IPS DF 19.7 (cell line): Measurements from ENCODE around the gene NANOS2.

Experiments
- DNase-seq: peaks from one replicate; pipeline ENCODE4 v3.0.0-alpha.2; 2013; ENCODE audit warnings: low read depth, low spot score

Gene NANOS2

DNA sequence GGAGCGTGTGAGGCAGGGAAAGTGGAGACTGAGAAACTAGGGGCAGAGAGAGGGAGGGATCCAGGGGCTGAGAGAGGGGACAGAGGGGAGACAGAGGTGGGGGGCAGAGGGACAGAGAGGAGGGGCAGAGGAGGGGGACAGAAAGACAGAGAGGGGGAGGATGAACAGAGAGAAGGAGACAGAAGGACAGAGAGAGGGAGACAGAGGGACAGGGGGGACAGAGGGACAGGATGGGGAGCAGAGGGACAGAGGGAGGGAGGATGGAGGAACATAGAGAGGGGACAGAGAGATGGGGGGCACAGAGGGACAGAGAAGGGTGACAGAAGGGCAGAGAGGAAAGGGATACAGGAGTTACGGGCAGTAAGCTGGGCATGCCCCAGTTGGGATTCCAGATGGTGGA is 14.7 kb upstream of the NANOS2 start:
- no peak for DNase-seq

DNA sequence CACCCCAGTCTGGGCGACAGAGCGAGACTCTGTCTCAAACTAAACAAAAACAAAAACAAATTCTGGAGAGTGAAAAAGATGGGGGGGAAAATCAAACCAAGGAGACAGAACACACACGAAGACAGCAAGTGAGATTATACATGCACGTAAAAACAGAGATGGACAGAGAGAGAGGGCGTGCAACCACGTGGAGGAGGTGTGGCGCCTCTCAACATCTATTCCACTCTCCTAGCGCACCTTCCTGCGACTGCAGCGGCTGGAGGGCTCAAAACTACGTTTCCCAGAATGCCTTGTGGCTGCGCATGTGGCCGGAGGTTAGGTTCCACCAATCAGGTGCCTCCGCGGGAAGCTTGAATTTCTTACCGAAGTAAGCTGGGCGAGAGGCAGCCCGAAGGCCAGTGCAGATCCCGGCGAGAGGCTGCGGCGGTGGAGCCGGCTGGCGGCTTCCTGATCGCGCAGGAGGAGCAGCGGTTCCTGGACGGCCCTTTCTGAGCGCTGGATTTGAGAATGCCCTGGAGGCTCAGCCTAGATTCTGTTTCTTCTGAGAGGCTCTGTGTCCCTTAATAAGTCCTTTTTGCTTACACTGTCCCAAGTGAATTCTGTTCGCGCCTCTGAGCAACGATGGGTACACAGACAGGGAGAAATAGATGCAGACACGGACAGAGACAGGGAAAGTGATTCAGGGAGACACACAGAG is 13.1 kb upstream of the NANOS2 start:
- peak; percentile 96 for DNase-seq

DNA sequence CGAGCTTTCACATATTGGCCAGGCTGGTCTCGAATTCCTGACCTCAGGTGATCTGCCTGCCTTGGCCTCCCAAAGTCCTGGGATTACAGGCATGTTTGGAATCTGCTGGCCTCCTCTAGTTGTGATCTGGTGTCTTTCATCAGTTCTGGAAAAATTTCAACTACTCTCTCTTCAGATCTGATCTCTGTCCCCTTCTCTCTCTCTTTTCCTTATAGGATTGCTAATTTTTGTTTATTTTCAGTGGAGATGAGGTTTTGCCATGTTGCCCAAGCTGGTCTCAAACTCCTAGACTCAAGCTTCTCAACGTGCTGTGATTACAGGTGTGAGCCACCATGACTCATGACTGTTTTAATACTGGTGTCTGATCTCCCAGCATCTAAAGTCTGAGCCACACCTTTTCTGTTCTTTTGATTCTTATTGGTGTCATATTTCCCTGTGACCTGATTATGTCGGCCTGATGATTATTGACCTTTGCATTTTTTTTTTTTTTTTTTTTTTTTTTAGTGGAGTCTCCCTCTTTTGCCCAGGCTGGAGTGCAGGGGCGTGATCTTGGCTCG is 10.4 kb upstream of the NANOS2 start:
- no peak for DNase-seq

DNA sequence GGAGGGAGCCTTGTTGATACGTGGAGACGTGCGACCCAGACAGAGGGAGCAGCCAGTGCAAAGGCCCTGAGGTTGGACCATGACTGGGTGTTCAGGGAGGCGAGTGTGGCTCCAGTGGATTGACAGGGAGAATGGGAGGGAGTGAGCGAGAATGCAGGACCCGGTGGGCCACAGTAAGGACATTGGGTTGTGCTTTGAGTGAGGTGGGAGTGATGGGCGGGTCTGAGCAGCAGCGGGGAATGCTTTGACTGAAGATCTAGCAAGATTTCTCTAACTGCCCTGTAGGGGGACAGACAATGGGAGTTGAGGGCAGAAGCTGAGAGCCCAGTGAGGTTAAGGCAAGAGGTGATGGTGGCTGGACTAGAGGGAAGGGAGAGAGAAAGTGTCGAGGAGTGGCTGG is 7.7 kb upstream of the NANOS2 start:
- DNase-seq = peak; percentile 75

DNA sequence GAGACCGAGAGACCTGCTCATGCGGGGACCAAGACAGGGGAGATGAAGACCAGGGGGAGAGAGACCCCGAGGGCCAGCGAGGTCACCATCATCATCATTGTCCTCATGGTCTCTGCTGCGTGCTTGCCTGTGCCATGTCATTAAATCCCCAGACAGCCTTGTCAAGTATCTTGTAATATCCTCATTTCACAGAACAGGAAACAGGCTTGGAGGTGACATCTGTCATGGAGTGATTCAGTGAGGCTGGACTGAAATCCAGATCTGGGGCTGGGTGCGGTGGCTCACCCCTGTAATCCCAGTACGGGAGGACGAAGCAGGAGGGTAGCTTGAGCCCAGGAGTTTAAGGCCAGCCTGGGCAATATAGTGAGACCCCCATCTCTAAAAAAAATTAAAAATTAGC is 5.9 kb upstream of the NANOS2 start:
- no peak for DNase-seq

DNA sequence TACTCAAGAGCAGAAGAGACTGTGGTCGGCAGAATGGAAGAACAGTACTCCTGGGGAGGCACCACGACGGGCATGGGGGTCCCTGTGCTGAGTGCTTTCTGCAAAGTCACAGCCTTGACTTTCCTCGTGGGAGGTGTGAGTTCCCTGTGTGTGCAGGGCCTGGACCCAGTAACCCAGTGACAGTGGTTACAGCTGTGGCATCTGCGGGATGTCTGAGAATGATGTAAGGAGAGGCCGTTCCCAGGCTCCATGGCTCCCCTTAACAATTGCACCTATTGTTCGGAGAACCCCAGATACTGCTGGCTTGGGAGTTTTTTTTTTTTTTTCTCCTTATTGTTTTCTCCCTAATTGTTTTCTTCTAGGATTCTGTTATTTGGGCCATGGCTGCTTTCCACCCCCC is 5.1 kb upstream of the NANOS2 start:
- DNase-seq = no peak

DNA sequence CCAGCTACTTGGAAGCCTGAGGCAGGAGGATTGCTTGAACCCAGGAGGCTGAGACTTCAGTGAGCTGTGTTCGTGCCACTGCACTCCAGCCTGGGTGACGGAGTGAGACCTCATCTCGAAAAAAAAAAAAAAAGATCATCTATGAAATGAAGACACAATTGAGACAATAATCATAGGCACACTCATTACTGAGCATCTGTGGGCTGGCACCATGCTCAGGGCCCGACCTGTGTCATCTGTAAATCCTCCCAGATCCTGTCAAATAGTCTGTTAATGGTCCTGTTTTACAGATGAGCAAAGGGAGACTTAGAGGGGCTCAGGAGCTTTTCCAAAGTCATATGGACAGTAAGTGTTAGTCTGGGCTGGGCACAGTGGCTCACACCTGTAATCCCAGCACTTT is 4.1 kb upstream of the NANOS2 start:
- DNase-seq = no peak

DNA sequence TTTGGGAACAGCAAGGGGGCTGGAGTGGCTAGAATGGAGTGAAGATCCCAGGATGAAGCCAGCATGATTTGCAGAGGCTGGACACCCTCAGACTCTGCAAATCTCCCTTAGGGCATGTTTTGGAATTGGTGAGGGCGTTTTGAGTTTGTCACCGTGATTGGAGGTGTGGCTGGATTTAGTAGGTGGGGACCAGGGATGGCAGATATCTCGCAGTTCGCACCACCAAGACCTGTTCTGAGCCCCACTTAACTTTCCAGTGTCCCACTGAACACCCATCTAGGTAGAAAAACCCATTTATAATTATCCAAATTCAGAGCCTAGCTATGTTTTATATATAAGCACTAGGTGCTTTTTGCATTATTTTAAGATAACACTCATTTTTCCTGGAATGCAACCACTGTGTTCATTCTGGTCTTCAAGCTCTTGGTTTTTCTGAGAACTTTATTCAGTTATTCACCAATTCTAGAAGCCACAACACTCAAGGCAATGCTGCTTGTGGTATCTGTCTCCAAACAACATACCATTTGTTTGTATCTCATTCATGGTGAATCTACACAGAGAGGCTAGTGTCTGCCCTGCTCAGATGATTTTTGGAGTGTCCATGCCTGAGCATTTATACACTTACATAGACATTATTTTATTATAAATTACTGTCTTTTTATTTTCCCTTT is 3.0 kb upstream of the NANOS2 start:
- DNase-seq = no peak

DNA sequence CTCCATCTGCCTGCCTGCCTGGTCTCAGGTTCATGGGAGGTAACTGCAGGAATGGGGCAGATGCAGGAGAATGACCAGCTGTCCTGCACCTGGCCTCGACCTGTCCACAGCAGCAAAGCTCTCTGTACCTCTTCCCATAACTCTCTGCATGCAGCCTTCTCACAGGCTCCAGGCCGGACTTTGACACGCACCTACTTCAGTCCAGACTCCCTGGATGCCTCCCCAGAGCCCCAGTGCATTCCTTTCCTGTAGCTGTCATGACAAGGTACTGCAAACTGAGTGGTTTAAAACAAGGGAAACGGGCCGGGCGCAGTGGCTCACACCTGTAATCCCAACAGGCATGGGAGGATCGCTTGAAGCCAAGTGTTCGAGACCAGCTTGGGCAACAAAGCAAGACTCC is 3.3 kb downstream of the NANOS2 start:
- no peak for DNase-seq

DNA sequence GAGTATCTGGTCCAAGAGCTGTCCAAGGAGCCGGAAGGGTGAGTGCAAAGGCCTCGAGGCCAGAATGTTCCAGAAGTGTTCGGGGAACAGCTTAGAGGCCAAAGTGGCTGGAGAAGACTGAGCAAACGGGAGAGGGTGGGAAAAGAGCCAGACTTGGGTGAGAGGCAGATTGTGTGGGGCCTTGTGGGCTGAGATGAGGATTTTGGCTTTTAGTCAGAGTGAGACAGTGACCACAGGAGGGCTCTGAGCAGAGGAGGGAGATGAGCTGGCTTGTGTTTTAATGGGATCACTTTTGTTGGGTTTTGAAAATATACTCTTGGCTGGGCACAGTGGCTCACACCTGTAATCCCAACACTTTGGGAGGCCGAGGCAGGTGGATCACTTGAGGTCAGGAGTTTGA is 5.6 kb downstream of the NANOS2 start:
- DNase-seq = no peak

DNA sequence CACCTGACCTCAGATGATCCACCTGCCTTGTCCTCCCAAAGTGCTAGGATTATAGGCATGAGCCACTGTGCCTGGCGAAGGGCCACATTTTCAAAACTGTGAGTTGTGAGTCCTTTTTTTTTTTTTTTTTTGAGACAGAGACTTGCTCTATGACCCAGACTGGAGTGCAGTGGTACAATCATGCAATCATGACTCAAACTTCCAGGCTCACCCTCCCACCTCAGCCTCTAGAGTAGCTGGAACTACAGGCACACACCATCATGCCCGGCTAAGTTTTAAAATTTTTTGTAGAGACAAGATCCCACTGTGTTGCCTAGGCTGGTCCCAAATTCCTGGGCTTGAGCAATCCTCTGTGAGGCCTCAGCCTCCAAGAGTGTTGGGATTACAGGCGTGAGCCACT is 8.4 kb downstream of the NANOS2 start:
- no peak for DNase-seq

DNA sequence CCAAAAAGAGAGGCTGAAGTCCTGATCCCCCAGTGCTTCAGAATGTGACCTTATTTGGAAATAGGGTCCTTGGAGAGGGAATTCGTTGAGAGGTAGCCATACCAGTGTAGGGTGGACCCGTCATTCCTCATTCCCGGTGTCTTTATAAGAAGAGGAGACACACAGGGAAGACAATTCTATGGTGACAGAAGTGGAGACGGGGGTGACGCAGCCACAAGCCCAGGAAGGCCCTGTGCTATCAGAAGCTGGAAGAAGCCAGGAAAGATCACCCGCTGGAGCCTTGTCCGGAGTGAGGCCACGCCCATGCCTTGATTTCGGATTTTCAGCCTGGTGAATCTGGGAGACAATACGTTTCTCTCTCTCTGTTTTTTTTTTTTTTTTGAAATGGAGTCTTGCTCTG is 9.6 kb downstream of the NANOS2 start:
- DNase-seq = no peak

DNA sequence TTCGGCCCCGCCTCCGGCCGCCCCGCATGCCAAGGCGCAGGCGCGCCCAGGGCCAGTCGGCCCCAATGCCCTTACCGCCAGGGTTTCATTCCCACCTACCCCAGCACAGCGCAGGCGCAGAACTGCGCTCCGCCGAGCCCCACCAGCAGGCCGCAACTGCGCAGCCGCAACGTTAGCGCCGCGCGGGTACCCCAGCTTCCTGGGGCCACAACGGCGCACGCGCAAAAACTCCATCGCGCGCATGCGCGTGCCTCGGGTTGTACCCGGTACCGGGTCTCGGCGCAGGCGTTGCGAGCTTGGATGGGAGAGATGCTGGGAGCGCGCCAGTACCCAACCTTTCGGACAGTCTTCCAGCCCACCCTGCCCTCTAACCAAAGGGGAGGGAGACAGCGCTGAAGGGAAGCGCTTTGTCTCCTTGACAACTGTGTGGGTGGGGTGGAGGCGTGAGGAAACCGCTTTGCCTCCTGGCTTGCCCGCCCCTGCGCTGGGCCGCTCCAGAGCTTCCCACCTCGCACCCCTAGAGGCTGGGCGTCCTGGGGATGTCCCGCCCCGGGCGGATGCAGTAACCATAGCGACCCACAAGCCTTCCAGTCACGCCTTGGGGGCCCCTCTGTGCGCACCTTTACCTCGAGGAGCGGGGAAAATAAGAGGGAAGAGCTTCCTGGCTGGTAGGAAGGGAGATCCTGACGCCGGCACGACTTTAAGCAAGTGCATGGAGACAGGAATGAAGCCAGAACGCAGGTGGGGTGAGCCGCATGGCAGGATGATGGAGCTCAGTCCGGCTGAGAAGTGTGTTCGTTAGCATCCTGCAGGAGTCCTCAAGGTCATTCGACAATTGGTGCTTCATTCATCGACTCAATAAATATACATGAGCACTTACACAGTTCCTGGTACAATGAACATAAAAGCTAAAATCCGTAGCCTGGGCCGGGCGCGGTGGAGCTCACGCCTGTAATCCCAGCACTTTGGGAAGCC is 11.6 kb downstream of the NANOS2 start:
- no peak for DNase-seq

DNA sequence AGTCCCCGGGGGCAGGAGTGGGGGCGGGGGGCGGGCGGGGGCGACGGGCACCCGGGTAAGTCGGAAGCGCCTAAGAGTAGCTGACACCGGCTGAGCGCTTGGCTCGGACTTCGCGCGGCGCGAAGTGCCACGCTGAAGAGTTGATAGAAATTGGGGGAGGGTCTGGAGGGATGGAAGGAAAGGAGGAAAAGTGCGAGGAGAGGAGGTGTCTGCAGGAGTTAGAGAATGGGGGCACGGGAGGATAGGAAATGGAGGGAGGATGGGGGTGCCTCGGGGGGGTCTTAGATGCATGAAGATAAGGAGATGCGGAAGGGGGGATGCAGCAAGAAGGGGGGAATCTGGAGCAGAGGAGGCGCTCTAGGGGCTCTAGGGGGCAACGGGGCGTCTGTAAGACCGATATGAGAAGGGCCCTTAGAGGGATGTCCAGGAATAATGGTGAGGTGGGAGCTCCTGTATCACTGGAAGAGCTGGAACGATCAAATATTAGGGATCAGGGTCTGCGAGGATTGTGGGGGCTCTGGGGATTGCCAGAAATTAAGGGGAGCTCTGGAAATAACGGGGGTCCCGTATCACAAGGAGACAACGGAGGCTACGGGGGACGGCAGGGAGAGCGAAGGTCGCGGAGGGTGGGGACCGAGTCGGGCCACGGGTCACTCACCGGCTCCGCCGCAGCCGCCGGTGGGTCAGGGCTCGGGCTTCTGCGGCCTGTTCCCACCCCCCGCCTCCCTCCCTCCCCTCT is 12.5 kb downstream of the NANOS2 start, which contains the start of gene MYPOP:
Gene MYPOP (minus strand): TSS at position 702 of the 739 bp plus-strand sequence. CDS start 840 bp downstream, outside the sequence.
- DNase-seq = no peak

DNA sequence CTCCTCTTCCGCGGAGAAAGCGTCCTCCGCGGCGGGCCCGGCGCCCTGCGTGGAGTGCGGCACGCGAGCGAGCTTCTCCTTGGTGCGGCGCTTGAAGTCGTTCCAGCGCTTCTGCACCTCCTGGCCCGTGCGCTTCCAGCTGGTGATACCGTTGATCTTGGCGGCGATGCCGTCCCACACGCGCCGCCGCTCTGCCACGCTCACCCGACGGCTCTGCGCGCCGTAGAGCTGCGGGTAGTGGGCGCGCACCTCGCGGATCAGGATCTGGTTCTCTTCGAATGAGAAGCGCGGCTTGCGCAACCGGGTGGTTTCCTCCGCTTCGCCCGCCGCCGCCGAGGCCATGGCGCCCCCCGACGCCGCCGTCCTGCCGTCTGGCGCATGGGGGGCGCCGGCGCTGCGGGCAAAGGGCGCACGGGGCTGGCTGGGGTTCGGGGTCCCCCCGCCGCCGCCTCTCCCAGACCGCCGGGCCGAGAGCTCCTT is 13.1 kb downstream of the NANOS2 start:
- DNase-seq = no peak

DNA sequence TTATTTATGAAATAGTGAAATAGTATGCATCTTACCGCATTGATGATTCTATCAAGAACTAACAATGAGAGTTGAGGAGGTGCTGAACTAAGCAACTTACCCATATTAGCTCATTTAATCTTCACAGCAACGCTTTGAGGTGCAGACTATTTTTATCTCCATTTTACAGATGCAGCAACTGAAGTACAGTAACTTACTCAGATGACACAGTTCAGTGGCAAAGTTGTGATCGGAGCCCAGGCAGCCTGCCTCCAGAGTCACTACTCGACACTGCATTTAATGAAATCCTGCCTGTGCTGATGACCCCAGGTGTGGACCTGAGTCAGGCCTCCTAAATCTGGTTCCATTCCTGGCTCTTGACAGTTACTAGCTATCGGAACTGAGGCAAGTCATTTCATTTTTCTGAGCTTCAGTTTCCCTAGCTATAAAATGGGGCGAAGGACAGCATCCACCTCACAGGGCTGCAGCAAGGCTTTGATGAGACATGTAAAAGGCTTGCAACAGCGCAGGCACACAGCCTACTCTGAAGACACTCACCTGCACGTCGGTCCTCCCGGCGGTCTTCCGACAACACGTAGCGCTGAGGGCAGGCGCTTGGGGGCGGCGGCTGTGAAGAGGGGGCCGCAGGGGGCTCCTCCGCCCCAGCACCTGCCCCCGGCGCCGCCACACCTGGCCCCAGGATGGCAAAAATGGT is 13.7 kb downstream of the NANOS2 start:
- no peak for DNase-seq

DNA sequence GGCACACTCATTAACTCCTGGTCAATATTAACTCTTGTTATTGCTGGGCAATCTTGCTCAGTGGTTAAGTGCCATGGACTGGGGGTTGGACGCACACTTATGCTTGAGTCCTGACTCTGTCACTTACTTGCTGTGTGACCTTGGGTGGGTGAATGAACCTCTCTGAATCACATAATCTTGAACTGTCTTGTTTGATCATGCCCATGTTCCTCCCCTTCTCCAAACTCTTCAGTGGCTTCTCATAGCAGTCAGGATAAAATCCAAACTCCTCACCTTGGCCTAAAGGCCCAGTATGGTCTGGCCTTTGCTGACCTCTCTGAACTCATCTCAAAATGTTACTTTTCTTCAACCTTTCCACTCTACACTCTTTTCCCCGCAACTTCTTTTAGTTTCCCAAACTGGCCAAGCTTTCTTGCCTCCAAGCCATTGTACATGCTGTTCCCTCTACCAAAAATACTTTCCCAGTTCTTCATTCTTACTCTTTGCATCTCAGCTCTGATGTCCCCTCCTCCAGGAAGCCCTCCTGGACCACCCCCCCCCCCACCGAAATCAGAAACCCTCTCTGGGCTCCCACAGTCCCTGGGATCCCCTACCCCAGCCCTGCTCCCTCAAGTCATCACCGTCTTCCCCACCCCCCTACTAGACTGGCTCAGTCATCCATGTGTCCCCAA is 14.5 kb downstream of the NANOS2 start:
- DNase-seq = no peak

DNA sequence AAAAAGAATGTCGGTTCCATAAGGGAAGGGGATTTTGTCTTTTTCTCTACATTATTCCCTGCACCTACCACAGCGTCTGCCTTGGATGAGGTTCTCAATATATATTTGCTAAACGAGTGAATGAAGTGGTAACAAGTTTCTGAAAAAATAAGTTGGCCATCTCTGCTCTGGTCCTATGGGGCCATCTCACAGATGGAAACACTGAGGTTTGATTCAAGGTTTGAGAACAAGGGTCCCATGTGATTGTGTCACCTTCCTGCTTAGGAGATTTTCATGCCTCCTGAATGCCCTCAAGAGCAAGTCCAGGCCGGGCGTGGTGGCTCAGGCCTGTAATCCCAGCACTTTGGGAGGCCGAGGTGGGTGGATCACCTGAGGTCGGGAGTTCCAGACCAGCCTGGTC is 15.3 kb downstream of the NANOS2 start:
- DNase-seq = no peak

DNA sequence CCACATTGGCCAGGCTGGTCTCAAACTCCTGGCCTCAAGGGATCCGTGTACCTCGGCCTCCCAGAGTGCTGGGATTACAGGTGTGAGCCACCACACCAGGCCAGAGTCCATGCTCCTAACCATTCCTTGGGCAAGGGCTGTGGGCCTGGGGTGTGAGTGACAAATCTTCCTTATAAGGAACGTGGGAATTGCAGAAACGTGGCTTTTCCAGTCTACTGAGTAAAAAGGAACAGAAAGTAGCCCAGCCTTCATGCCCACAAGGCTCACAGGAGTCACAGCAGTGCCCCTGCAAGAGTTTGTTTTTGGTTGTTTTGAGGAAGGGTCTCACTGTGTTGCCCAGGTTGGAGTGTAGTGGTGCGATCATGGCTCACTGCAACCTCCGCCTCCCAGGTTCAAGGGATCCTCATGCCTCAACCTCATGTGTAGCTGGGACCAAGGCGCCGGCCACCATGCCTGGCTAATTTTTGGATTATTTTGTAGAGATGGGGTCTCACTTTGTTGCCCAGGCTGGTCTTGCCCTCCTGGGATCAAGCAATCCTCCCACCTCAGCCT is 17.2 kb downstream of the NANOS2 start:
- DNase-seq = no peak
